Bronchial epithelial cell (primary cell): ENCODE data around the gene ADH5. TPM values are rescaled to one million over a fixed set of nuclear protein-coding genes. Genes with fewer than 3 reads are reported as not detected.

Experiments used
- DNase-seq: peaks from one replicate; pipeline ENCODE4 v3.0.0-alpha.2; 2010; ENCODE audit warnings: low read depth
- FAIRE-seq: peaks from 2 replicates; lab custom pipeline; 2011; peaks lifted over from hg19 to GRCh38; lab: Jason Lieb, UNC
- H3K27me3 ChIP-seq: 2 replicates; pipeline ENCODE4 v1.5.1; 2011; ENCODE audit warnings: low read length; ENCODE audit not compliant: control insufficient read depth, insufficient read depth
- H3K36me3 ChIP-seq: 2 replicates; pipeline ENCODE4 v1.5.1; 2011; ENCODE audit warnings: low read length; ENCODE audit not compliant: control insufficient read depth, insufficient read depth
- H3K4me3 ChIP-seq: 2 replicates; pipeline ENCODE4 v1.5.1; 2011; ENCODE audit warnings: mild to moderate bottlenecking, low read depth, low read length, control low read depth
- total RNA-seq: library from RNA; depleted of rRNA; stranded (reverse); fragments of >200 nt; gene quantifications from 2 replicates; pipeline ENCODE4 v1.2.1, GENCODE V29; 2014
- TF ChIP-seq, protein P1 (sequence below): IDR thresholded peaks from 2 replicates; pipeline ENCODE4 v1.5.1; 2011; ENCODE audit warnings: mild to moderate bottlenecking, moderate library complexity, low read length, control low read depth, inconsistent platforms; ENCODE audit not compliant: insufficient read depth, severe bottlenecking

ADH5 gene
- total RNA-seq = 90.6 and 152 TPM in 2 replicates

DNA sequence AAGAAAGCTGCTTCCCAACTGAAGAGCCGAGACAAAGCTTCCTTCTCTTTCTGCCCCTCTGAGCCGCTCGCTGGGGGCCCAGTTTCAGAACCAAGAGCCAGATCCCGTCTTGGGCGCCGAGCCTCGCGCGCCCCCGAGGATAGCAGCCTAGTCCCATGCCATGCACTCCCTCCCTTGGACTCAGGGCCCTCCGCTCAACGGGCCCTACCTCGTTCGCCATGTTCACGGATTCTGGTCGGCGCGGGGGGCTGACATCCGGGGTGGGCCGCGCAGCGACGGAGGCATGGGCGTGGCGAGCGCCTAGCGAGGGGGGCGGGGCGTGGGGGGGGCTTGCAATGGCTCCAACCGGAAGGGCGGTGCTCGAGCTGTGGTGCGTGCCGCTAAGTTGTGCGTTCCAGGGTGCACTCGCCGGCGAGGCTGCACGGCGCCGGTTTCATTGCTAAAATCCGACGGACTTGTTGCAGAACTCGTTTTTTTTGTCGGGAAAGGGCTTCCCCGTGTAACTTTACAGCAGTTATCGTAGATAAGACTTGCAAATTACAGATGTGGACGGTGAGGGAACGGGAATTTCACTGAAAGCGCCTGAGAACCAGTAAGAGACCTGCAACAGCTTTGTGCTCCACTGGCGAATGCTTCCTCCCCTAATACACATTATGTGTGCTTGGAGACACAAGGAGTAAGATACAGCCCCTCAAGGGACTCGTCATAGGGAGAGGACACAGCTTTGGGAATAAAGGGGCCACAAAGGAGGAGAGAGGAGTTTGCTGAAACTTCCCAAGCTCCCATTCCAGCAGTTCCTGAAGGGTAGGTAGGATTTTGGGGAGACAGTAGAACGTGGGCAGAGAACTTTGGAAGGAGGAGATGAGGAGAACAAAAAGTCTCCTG is at the start of gene ADH5:
TSS of gene ADH5 (minus strand) at position 308 of the 885 bp plus-strand sequence. CDS start at position 220, 88 bp downstream.
- Histone ChIP-seq H3K36me3 (peaks cover 13% of the 10 kb centered on the region), H3K4me3 (peak within 1 kb of the TSS; percentile 83), H3K27me3 (no peaks in the 10 kb centered on the region)
- TF ChIP-seq, protein P1, sequence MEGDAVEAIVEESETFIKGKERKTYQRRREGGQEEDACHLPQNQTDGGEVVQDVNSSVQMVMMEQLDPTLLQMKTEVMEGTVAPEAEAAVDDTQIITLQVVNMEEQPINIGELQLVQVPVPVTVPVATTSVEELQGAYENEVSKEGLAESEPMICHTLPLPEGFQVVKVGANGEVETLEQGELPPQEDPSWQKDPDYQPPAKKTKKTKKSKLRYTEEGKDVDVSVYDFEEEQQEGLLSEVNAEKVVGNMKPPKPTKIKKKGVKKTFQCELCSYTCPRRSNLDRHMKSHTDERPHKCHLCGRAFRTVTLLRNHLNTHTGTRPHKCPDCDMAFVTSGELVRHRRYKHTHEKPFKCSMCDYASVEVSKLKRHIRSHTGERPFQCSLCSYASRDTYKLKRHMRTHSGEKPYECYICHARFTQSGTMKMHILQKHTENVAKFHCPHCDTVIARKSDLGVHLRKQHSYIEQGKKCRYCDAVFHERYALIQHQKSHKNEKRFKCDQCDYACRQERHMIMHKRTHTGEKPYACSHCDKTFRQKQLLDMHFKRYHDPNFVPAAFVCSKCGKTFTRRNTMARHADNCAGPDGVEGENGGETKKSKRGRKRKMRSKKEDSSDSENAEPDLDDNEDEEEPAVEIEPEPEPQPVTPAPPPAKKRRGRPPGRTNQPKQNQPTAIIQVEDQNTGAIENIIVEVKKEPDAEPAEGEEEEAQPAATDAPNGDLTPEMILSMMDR = no peak
- DNase-seq (peak; percentile 59), FAIRE-seq (no peak)

DNA sequence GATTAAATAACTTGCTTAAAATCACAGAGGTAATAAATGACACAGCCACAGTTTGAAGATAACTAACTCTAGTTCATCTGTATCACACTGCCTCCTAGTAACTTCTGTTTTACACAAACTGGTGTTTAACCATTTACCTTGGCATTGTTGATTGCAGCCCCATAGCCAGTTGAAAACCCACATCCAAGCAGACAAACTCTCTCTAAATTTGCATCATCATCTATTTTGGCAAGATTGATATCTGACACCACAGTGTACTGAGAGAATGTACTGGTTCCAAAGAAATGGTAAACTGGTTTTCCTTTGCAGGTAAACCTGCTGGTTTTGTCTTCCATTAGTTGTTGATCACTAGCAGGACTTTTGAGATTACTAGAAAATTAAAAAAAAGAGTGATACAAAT is 47.7 kb upstream of the ADH5 start:
- no peak for DNase-seq
- H3K4me3 ChIP-seq = no peak overlapping the region
- no peak for FAIRE-seq
- H3K27me3 ChIP-seq = no peaks in the 10 kb centered on the region
- TF ChIP-seq, protein P1 = no peak
- H3K36me3 ChIP-seq = peaks cover 1% of the 10 kb centered on the region

DNA sequence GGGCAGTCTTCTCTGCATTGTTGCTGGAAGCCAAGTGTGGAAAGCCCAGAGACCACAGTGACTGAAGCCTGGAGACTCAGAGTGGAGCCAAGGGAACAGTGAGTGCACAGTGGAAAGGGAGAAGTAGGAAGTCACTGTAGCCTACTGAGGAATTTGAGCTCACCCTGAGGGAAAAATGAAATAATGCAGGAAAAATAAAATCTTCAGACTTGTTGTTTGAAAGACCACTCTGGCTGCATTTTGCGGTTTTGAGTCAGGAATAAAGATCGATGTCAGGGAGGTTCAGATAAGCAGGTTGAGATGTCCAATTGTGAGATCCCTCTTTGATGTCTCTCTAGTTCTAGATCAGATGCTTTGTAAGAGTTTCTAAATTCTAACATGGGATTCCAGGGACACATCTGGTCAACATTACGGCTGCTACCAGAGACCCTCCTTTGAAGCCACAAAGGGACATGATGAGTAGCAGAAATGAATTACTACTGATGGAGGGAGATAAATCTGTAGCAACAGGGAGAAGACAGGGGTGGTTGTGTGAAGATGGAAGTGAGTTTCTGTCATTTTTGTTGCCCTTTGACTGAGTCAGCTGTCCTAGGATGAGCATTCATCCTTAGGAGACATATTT is 47.1 kb upstream of the ADH5 start:
- TF ChIP-seq, protein P1 = no peak
- Histone ChIP-seq H3K27me3 (no peaks in the 10 kb centered on the region), H3K4me3 (no peak overlapping the region), H3K36me3 (peaks cover 1% of the 10 kb centered on the region)
- DNase-seq (no peak), FAIRE-seq (no peak)

DNA sequence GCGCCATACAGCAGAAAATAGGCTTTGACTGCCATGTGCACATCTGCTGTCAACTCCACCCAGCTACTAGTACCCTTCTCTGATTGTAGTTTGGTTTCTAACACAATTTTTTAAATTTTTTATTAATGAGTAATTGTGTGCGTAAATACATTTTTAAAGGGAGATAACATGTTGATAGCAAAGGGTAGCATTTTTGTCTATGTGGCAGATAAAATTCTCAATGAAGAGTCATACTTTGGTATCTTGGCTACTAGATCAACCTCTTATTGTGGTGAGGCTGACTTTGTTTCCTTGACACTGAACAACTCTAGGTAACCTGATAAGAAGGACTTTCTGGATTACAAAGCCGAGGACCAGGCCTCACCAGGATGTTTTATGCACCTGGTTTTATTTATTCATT is 46.0 kb upstream of the ADH5 start:
- no peaks in the 10 kb centered on the region for H3K27me3 ChIP-seq
- FAIRE-seq = no peak
- DNase-seq = no peak
- peaks cover 1% of the 10 kb centered on the region for H3K36me3 ChIP-seq
- TF ChIP-seq, protein P1 = no peak
- H3K4me3 ChIP-seq = no peak overlapping the region

DNA sequence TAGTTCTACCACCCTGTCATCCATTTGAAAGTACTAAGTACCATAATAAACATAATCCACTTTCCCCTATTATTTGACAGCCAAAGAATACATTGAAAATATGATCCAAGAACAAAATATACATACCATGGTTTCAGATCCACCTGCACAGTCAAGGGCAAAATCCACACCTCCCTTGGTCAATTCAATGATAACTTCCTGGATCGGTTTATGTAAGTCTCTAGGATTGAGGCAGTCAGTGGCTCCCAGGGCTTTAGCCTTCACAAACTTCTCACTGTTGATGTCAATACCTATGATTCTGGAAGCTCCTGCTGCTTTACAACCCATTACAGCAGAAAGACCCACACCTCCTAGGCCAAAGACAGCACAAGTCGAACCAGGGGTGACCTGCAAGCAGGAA is 42.8 kb upstream of the ADH5 start:
- TF ChIP-seq, protein P1 = no peak
- FAIRE-seq (no peak), DNase-seq (no peak)
- H3K4me3 ChIP-seq = no peak overlapping the region
- H3K36me3 ChIP-seq = peaks cover 1% of the 10 kb centered on the region
- H3K27me3 ChIP-seq = no peaks in the 10 kb centered on the region
